CD4-positive, alpha-beta T cell treated with Interleukin-17A for 4 hours (primary cell): Measurements from ENCODE around the gene SPAG7.

Source experiments
- DNase-seq: peaks from one replicate; pipeline ENCODE4 v3.0.0-alpha.2; 2020; ENCODE audit warnings: mixed read lengths

SPAG7 gene

GRCh38 chr17:4974115-4974670 is 6.6 kb upstream of the SPAG7 start:
- DNase-seq, result no peak

GRCh38 chr17:4973256-4974114 is 5.9 kb upstream of the SPAG7 start:
- DNase-seq, result no peak

GRCh38 chr17:4972752-4973151 is 5.1 kb upstream of the SPAG7 start:
- DNase-seq, result no peak

- no peak for DNase-seq
These were observed 4.7 kb upstream of the SPAG7 start for GRCh38 chr17:4972322-4972721.

GRCh38 chr17:4971826-4972225 is 4.2 kb upstream of the SPAG7 start:
- no peak for DNase-seq

- DNase-seq, result no peak
These were observed 2.7 kb upstream of the SPAG7 start for GRCh38 chr17:4970273-4970672.

GRCh38 chr17:4969551-4970173 is 2.0 kb upstream of the SPAG7 start:
- DNase-seq, result no peak

- no peak for DNase-seq
These were observed 1.5 kb upstream of the SPAG7 start for GRCh38 chr17:4969047-4969550.

- DNase-seq, result no peak
These were observed 949 bp upstream of the SPAG7 start for GRCh38 chr17:4968486-4969046.

GRCh38 chr17:4966844-4967538 is 626 bp downstream of the SPAG7 start:
- peak; percentile 94 for DNase-seq

- no peak for DNase-seq
These were observed 2.2 kb downstream of the SPAG7 start for GRCh38 chr17:4965311-4965986.

GRCh38 chr17:4960279-4960922 is 7.2 kb downstream of the SPAG7 start:
- no peak for DNase-seq

- no peak for DNase-seq
These were observed 8.2 kb downstream of the SPAG7 start for GRCh38 chr17:4959261-4959965.

- DNase-seq, result no peak
These were observed 9.5 kb downstream of the SPAG7 start for GRCh38 chr17:4958102-4958501.

GRCh38 chr17:4956493-4957061 is 11.0 kb downstream of the SPAG7 start:
- DNase-seq, result peak; percentile 76

- no peak for DNase-seq
These were observed 12.5 kb downstream of the SPAG7 start for GRCh38 chr17:4955091-4955490.

- no peak for DNase-seq
These were observed 14.1 kb downstream of the SPAG7 start for GRCh38 chr17:4953451-4953961.

- no peak for DNase-seq
These were observed 16.1 kb downstream of the SPAG7 start for GRCh38 chr17:4951486-4951885.

GRCh38 chr17:4950746-4951204 is 16.8 kb downstream of the SPAG7 start, which contains the start of gene ENO3:
Gene ENO3 (plus strand): TSS chr17:4951119. CDS start chr17:4951830, 711 bp downstream.
- DNase-seq, result no peak

GRCh38 chr17:4950075-4950745 is 17.4 kb downstream of the SPAG7 start:
- DNase-seq, result peak; percentile 76
